SK-N-MC (cell line): Measurements from ENCODE around the gene ATG16L2.

Source experiments
- DNase-seq: peaks from one replicate; pipeline ENCODE4 v3.0.0-alpha.2; 2011; ENCODE audit warnings: low read depth, low spot score
- H3K27ac ChIP-seq: fragments of 200-600 bp; sonication (generic); 2 replicates; pipeline ENCODE4 v1.5.1; 2016; ENCODE audit warnings: mixed run types
- H3K36me3 ChIP-seq: fragments of 200-600 bp; sonication (generic); 2 replicates; pipeline ENCODE4 v1.6.1; 2017; ENCODE audit warnings: antibody characterized with exemption, low read length, mixed read lengths; ENCODE audit not compliant: insufficient read depth
- H3K4me3 ChIP-seq: fragments of 200-600 bp; sonication (generic); 2 replicates; pipeline ENCODE4 v1.5.1; 2016
- H3K9ac ChIP-seq: fragments of 200-600 bp; sonication (generic); 2 replicates; pipeline ENCODE4 v1.8.0; 2017; ENCODE audit warnings: mixed run types, mixed read lengths; ENCODE audit not compliant: insufficient read length
- H3K9me3 ChIP-seq: fragments of 200-600 bp; sonication (generic); 2 replicates; pipeline ENCODE4 v1.6.1; 2017; ENCODE audit warnings: low read depth, mild to moderate bottlenecking, antibody characterized with exemption, low read length, moderate library complexity, mixed read lengths
- EZH2 ChIP-seq: fragments of 200-600 bp; sonication (generic); IDR thresholded peaks from one replicate; pipeline ENCODE4 v1.6.1; 2017; ENCODE audit warnings: antibody characterized with exemption
- FOXP2 ChIP-seq: optimal IDR thresholded peaks from 2 replicates; pipeline ENCODE3; 2011; ENCODE audit warnings: mild to moderate bottlenecking, moderate library complexity; ENCODE audit not compliant: insufficient read depth; ENCODE audit errors: extremely low read length, control extremely low read depth
- POLR2AphosphoS5 ChIP-seq: IDR thresholded peaks from 2 replicates; pipeline ENCODE4 v1.6.1; 2012; ENCODE audit warnings: mild to moderate bottlenecking, low read depth, low read length, borderline replicate concordance

ATG16L2 gene

GRCh38 chr11:72864702-72865655, 50.8 kb downstream of the ATG16L2 start:
- H3K9ac ChIP-seq: no peak overlapping the region
- H3K36me3 ChIP-seq: peaks cover 29% of the 10 kb centered on the region
- H3K27ac ChIP-seq: 0 out of 2 replicates have a peak overlapping the region, but pooled peaks have one; percentile 27
- no peaks in the 10 kb centered on the region for H3K9me3 ChIP-seq
- DNase-seq: no peak
- H3K4me3 ChIP-seq: no peak overlapping the region
- TF ChIP-seq EZH2 (no peak), POLR2AphosphoS5 (no peak), FOXP2 (no peak)

DNA sequence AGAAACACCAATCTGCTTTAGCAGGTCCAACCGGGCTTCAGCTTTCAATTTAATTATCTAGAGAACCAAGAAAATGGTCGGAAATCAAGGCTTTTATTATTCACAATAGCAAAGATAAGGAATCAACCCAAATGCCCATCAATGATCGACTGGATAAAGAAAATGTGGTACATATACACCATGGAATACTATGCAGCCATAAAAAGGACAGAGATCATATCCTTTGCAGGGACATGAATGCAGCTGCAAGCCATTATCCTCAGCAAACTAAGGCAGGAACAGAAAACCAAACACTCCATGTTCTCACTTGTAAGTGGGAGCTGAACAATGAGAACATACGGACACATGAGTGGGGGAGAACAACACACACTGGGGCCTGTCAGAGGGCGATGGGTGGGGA, 53.8 kb downstream of the ATG16L2 start:
- DNase-seq: no peak
- Histone ChIP-seq H3K27ac (no peak overlapping the region), H3K36me3 (peaks cover 33% of the 10 kb centered on the region), H3K4me3 (no peak overlapping the region), H3K9me3 (no peaks in the 10 kb centered on the region), H3K9ac (no peak overlapping the region)
- no peak for TF ChIP-seq EZH2
- TF ChIP-seq FOXP2: no peak
- no peak for TF ChIP-seq POLR2AphosphoS5

DNA sequence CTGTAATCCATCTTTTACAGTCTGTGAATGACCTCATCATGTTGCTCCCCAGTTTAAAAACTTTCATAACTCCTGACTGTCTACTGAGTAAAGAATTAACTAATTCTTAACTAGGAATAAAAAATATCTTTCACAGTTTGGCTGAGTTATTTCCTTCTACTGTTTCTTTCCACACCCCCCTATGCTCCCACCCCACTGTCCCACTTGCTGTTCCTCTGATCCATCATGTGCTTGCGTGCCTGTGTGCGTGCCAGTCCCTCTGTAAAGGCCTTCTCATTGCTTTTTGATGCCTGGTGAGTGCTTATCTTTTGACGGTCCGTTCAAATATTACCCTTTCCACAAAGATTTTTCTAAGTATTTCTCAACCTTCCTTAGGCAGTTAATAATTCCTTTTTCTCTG, 55.6 kb downstream of the ATG16L2 start:
- TF ChIP-seq POLR2AphosphoS5 (no peak), EZH2 (no peak), FOXP2 (no peak)
- Histone ChIP-seq H3K4me3 (no peak overlapping the region), H3K27ac (no peak overlapping the region), H3K9ac (no peak overlapping the region), H3K9me3 (no peaks in the 10 kb centered on the region), H3K36me3 (peaks cover 42% of the 10 kb centered on the region)
- DNase-seq: no peak

DNA sequence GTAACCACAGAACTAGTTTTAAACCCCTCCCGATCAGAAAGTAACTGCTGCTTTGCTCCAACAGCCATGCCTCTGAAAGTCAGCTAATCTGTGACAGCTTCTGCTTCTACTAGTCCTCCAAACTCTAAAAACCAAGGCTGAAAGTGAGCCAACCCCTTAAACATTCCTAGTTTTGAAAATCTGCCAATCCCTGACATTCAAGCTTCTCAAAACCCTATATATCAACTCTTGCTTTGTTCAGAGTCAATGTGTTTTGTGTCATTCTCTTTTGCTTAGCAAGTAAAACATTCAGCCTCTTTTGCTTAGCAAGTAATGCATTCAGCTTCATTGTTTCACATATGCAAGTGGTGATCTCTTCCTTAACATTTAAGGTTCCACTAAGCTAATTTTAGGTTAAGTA, 56.9 kb downstream of the ATG16L2 start:
- Histone ChIP-seq H3K36me3 (peaks cover 49% of the 10 kb centered on the region), H3K9ac (no peak overlapping the region), H3K9me3 (no peaks in the 10 kb centered on the region), H3K4me3 (no peak overlapping the region), H3K27ac (peak overlapping the region; percentile 10)
- no peak for DNase-seq
- no peak for TF ChIP-seq EZH2

DNA sequence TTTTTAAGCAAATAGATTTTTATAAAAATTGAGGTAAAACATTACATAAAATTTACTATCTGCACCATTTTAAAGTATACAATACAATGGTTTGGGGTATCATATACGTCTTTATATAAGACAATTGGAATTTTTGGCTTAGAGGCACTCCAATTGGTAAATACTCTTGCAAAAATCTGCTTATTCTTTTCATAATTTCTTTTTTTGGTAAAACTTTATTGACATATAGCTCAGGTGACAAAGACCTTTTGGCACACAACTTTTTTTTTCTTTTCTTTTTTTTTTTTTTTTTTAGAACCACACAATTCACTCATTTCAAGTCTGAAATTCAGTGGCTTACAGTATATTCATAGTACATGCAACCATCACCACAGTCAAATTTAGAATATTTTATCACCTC, 57.8 kb downstream of the ATG16L2 start:
- Histone ChIP-seq H3K27ac (no peak overlapping the region), H3K9me3 (no peaks in the 10 kb centered on the region), H3K9ac (no peak overlapping the region), H3K36me3 (peaks cover 51% of the 10 kb centered on the region), H3K4me3 (no peak overlapping the region)
- DNase-seq: no peak
- TF ChIP-seq FOXP2 (no peak), POLR2AphosphoS5 (no peak), EZH2 (no peak)

DNA sequence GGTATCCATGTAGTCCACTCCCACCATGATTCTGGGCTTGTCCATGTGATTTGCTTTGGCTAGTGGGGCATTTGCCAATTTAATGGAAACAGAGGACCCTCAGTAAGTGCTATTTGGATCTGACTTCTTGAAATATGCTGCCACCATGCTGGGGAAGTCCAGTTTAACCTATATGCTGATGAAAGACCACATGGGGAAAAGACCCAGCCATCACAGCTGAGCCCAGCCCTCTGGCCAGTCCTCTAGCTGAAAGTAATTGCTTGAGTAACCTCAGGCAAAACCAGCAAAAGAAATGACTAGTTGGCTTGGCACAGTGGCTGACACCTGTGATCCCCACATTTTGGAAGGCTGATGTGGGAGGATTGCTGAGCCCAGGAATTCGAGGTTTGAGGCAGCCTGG, 61.5 kb downstream of the ATG16L2 start:
- peaks cover 48% of the 10 kb centered on the region for H3K36me3 ChIP-seq
- H3K9ac ChIP-seq: no peak overlapping the region
- TF ChIP-seq EZH2: no peak
- TF ChIP-seq FOXP2: no peak
- no peak for TF ChIP-seq POLR2AphosphoS5
- H3K4me3 ChIP-seq: no peak overlapping the region
- H3K9me3 ChIP-seq: no peaks in the 10 kb centered on the region
- DNase-seq: no peak
- H3K27ac ChIP-seq: no peak overlapping the region

DNA sequence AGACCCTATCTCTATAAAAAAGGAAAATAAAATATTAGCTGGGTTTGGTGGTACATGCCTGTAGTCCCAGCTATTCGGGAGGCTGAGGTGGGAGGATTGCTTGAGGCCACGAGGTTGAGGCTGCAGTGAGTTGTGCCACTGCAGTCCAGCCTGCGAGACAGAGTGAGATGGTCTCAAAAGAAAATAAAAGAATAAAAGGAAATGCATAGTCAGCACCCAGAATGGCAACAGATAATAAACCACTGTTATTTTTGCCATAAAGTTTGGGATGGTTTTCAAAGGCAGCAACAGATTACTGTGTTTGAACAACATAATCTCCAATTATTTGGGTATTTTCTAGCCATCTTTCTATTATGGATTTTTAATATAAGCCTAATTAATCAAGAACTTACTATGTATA, 61.9 kb downstream of the ATG16L2 start:
- TF ChIP-seq FOXP2 (no peak), POLR2AphosphoS5 (no peak), EZH2 (no peak)
- Histone ChIP-seq H3K27ac (no peak overlapping the region), H3K9me3 (no peaks in the 10 kb centered on the region), H3K4me3 (no peak overlapping the region), H3K9ac (no peak overlapping the region), H3K36me3 (peaks cover 48% of the 10 kb centered on the region)
- DNase-seq: no peak
